Left colon (tissue), 2 donors: Measurements from ENCODE around the gene MFN1. TPM values are rescaled to one million over a fixed set of nuclear protein-coding genes. Genes with fewer than 3 reads are reported as not detected.

Experiments used
- ATAC-seq: fragments of 200-7000 bp; cut with Tn5 transposase; one replicate; pipeline ENCODE4 v1.9.1; 2020; ENCODE audit warnings: mild to moderate bottlenecking, moderate library complexity
- DNase-seq, 2 donors: peaks; one replicate each; pipeline ENCODE4 v3.0.0-alpha.2; 2020
- intact Hi-C, 2 donors: fragments of 100-400 bp; cut with DNase I in 1 of 2; cut with micrococcal nuclease in 1 of 2; formaldehyde crosslinking; loops; one replicate each; pipeline versions ENCODE4 v1.11.2 to v1.14.0; 2022; cut with DNase I, micrococcal nuclease
- total RNA-seq, 2 donors: library from RNA; stranded (reverse); fragmentation: NEBNext Ultra II Directional; extraction: Animal tissue kit (Norgen Biotek cat#: 25700); gene quantifications; one replicate each; pipeline ENCODE4 v1.2.1, GENCODE V29; 2021
- donor health status: DM: no; HTN: no; CAD: no.
- donor health status: DM: yes; HTN: yes; CAD: no.

The MFN1 gene
- total RNA-seq, 2 donors from 2014 or later: 54.2 to 54.5 TPM

DNA sequence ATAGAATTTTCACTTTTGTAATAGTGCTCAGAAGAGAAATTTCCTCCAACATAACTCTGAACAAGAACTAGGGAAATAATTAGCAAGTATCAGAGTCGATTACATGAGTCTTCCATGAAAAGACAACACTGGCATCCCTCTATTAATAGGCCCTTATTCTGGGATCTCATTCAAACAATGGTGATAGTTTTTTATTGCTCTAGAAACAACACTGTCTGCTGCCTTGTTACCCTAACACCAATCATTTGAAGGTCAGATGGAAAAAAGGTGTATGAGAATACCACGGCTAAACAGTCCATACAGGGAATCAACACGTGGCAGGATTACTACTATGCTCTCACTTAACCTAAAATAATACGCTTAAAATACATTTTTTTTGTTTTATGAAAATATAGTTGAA, 67.9 kb downstream of the MFN1 start:
- intact Hi-C loops: no loop called here
- DNase-seq (no peak), ATAC-seq (no peak)

DNA sequence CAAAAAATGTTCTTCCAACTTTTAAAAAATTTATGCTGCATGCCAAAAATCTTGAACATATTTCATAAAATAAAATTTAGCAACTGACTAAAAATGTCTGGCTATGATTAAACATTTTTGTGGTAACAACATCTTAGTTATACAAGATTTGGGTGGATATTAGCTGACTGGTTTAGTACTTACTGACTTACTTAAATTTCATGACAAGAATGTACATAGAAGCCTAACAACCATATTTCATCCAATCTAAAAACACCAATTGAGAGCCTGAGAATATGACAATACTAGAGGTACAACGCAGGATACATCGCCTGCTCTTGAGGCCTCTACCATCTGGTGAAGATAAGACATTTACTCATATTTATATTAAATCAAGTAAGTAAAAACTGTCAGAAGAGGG, 69.2 kb downstream of the MFN1 start:
- intact Hi-C loops: no loop called here
- ATAC-seq: no peak
- DNase-seq: no peak

DNA sequence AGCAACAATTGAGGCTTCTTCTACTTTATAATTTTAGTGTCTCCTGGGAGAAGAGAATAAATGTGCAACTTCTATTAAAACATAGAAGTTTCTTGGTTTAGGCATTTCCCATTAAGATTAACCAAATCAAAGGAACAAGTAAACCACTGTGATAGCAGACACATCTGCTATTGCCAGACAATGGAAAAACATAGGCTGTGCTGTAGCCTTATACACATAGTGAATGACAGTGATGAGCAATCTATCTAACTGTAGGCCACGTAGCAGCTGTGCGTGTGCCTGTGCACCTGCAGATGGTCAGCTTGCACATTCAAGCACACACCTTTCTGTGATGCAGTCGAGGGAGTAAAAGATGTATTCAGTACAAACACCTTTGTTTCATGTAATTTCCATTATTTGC, 71.1 kb downstream of the MFN1 start:
- ATAC-seq: no peak
- intact Hi-C loops: no loop called here

DNA sequence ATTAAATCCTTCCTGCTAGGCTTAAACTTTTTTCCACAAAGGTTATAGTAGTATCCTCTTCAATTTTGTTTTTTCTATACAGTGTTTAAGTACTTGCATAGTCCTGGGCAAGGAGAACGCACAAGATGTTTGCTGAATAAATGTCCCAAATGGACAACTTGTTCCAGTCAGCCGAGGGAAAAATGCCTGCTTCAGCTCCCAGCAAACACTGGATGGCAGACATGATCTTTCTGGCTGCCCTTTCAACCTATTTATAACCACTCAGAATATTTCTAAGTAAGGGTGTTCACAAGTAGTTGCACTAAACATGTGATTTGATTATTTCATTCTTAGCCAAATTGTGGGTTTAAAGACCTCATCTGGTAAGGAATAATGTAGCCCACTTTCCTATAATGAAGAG, 74.0 kb downstream of the MFN1 start:
- intact Hi-C loops: loop anchor here in 1 of 2 donors (5.0 kb wide), 1 partner anchor 136 kb away; no protein-coding TSS in a partner anchor
- DNase-seq: no peak
- no peak for ATAC-seq

More for the DNA sequence above, 71.1 kb downstream of the MFN1 start:
- DNase-seq: no peak

DNA sequence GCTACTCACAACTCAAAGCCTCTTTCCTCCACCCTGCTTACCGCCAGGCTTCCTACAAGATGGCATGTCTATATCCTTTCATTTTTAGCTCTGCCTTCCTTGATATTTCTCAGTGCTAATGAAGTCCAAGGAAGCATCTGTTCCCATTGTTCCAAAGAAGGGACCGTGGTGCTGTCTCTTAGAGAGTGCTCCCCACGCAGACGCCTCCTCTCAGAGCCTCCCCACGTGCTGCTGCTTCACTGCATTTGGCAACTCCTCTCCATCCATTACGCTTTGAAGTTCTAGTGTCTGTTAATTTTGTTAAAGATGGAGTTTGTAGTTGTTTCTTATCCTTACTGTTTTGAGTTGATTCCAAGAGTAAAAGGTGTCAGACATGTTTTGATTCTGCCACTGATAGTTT, 77.6 kb downstream of the MFN1 start:
- ATAC-seq: no peak
- intact Hi-C loops: no loop called here

DNA sequence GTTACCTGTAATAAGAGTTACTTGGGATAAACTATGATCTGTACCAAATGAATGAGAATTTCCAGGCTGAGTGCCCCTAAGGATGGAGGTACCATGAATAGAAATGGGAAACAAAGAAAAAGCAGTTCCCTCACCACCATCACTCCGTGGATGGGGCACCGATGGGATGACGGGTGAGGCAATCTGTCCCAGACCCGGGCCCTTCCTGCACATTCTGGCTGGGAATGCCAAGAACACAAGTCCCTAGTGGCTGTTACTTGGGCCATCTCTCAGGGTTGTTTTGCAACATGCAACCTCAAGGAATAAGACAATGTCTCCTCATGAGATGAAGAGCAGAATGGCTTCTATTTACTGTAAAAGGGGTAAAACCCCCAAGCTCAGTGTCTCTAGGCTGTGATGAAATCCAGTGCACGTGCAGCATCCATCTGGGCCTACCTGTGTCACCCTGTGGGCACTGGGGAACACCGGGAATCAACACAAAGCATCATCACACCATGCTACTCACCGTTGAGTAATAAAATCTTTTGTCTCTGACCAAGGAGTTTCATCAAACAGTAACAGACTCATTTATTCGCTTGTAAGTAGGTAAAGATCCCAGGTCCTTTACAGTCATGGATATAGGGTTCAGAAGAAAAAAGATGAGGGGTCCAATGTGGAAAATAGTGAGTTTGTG, 81.5 kb downstream of the MFN1 start:
- intact Hi-C loops: no loop called here
- ATAC-seq: no peak
- no peak for DNase-seq

More for the DNA sequence above, 77.6 kb downstream of the MFN1 start:
- DNase-seq: no peak

DNA sequence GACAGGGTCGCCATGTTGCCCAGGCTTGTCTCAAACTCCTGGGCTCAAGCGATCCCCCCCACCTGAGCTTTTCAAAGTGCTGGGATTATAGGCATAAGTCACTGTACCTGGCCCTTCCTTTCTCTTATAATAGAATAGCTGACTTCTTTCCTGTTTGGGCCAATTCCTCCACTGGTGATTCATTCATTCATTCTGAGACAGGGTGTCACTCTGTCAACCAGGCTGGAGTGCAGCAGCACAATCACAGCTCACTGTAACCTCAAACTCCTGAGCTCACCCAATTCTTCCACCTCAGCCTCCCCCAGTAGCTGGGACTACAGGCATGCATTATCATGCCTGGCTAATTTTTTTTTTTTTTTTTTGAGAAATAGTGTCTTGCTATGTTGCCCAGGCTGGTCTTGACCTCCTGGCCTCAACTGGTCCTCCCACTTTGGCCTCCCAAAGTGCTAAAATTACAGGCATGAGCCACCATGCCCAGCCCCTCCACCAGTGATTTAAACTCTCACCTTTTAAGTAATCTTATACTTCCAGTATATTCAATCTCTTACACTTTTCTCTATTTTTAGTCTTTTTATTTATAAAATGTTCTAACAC, 82.9 kb downstream of the MFN1 start:
- no peak for ATAC-seq
- DNase-seq: no peak
- intact Hi-C loops: no loop called here

DNA sequence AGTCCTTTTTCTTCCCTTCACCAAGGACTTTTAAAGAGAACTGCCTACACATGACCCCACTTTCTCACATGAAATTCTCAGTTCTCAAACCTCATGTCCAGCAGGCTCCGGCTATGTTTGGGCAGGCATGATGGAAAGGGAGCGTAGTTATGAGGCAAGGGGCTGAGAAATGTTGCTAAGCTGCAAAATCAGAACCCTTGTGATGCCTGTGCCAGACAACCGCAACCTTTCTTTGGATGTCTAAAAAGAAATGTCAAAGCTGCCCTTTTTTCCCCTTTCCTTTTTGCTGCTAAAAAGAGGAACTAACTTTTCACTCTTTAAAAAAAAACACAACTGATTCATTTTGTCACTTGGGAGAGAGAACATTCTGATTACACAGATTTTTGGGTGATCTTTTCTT, 84.5 kb downstream of the MFN1 start:
- ATAC-seq (no peak), DNase-seq (no peak)
- intact Hi-C loops: no loop called here

DNA sequence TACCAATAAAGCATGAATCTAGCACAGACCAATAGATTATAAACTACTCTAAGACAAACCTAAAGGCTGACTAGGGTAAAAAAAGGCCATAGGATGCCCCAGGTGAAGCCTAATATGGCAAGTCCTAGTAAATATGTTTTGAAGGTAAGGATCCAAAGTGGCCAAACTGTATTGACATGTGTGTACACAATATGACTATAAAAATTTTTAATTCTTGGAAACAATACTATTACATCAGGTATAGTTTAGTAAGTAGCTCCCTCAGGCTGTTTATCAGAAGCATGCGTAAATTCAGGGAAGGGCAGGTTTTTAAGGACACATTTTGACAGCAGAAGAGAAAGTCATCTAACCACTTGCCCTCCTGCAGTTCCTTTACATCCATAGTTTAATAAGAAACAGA, 84.9 kb downstream of the MFN1 start:
- ATAC-seq (no peak), DNase-seq (no peak)
- intact Hi-C loops: no loop called here

DNA sequence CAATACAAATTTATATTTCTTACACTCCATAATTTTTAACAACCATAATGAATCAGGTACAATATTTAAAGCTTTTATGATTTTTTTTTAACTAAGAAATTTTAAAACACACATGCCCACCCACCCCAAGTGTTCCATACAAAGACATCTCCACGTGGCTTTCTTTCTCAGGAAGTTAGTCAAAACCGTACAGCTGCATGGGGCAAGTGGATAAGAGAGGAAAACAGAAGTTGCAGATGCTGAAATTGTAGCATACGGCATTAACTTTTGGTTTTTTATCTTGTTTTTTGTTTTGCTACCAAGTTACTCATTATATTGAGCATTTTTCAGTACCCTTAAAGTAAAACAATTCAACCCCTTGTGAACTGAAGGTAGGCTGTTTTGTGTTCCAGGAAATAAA, 89.0 kb downstream of the MFN1 start:
- intact Hi-C loops: no loop called here
- no peak for DNase-seq
- ATAC-seq: no peak

DNA sequence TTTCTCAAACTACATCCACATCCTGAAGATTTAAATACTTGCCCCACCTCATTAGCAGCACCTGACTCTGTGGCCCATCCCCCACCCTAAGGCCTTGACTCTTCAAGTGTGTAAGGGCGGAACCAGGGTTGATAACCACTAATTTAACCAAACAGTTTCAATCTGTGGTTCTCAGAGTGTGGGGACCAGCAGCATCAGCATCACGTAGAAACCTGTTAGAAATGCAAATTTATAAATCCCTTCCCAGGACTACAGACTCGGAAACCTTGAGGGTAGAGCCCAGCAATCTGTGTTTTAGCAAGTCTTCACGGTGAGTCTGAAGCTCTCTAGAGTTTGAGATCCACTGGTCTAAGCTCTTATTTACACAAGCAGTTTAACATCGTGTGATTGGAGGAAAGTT, 91.3 kb downstream of the MFN1 start:
- intact Hi-C loops: no loop called here
- no peak for ATAC-seq
- peak in 1 of 2 donors; percentile 32 for DNase-seq

Other genes starting within 250 kb of the MFN1 start
- 10 to 100 TPM; 13.0 to 18.0 TPM for gene PIK3CA, start 199.4 kb upstream of the MFN1 start, total RNA-seq
- gene KCNMB3, start 96.6 kb upstream of the MFN1 start, total RNA-seq: 1 to 10 TPM; 1.5 to 2.4 TPM
- gene ZNF639, start 24.7 kb upstream of the MFN1 start, total RNA-seq: 10 to 100 TPM; 22.6 to 25.3 TPM
- 1 to 10 TPM; 3.6 to 8.3 TPM for gene GNB4, start 103.8 kb downstream of the MFN1 start, total RNA-seq
- gene ACTL6A, start 215.2 kb downstream of the MFN1 start, total RNA-seq: 10 to 100 TPM; 31.9 to 33.0 TPM